ENCODE measurements around the gene UBL3. TPM values are rescaled to one million over a fixed set of nuclear protein-coding genes. Genes with fewer than 3 reads are reported as not detected.

UBL3 gene
- total and polyA plus RNA-seq, 10 of the 15 experiments (the other 5 are each of a cell fraction or from before 2014, with no cell fraction given) = 5.5 to 13.7 (median 10.6) TPM

- TF ChIP-seq ZBTB40 (IDR thresholded peaks at IDR 0.05; ENCODE audit: borderline replicate concordance) (no peak), ZBTB33 (IDR thresholded peaks at IDR 0.05) (no peak)
These were observed 33.6 kb upstream of the UBL3 start (continued) for GRCh38 chr13:29883941-29884518.

- 0% methylated on average over 1 of the region's 1 CpG for WGBS (ENCODE audit: insufficient coverage, insufficient replicate concordance, low lambda C conversion rate, missing lambda C conversion rate)
- FAIRE-seq (no peak), ATAC-seq (no peak), DNase-seq (ENCODE audit: low read depth, low spot score) (no peak)
- TF ChIP-seq RELB (IDR thresholded peaks at IDR 0.05; ENCODE audit: low read depth) (no peak), MYB (IDR thresholded peaks at IDR 0.05; ENCODE audit: borderline replicate concordance, low read depth, low read length) (no peak)
- in situ Hi-C loops (cut with MboI) = no loop called here
- peaks cover 0 to 2% of the 10 kb centered on the region in 2 experiments; a peak in 2 of 4 replicates for H3K27me3 ChIP-seq (replicated peaks in 1 of 2; ENCODE audit: control insufficient read depth in 2 of 2, insufficient read depth in 2 of 2, low read length in 1 of 2)
- no peaks in the 10 kb centered on the region for H4K20me1 ChIP-seq (ENCODE audit: control insufficient read depth, insufficient read depth)
- no peaks in the 10 kb centered on the region for H3K36me3 ChIP-seq (ENCODE audit: control insufficient read depth in 2 of 2, insufficient read depth in 2 of 2, low read length in 1 of 2)
- H3K9ac ChIP-seq (ENCODE audit: control insufficient read depth, insufficient read depth, low read length) = no peak overlapping the region
- no peak overlapping the region for H3K4me2 ChIP-seq (ENCODE audit: control insufficient read depth, insufficient read depth)
- SMC1A ChIA-PET (ENCODE audit: uncharacterized antibody, unreplicated experiment) = no interaction called here
- H2AFZ ChIP-seq (ENCODE audit: control insufficient read depth, low read depth, low read length) = no peak overlapping the region
- RAD21 ChIA-PET (ENCODE audit: unreplicated experiment) = no interaction called here
- POLR2A ChIA-PET = no interaction called here
- intact Hi-C loops (cut with micrococcal nuclease; ENCODE audit: unreplicated experiment) = no loop called here
- no peak overlapping the region for H3K27ac ChIP-seq (ENCODE audit: control insufficient read depth, insufficient read depth)
- H3K9me3 ChIP-seq (replicated peaks; ENCODE audit: control insufficient read depth, insufficient read depth, low read length) = no peaks in the 10 kb centered on the region
- H3K4me1 ChIP-seq (ENCODE audit: control insufficient read depth, insufficient read depth, low read length) = no peaks in the 10 kb centered on the region
- H3K4me3 ChIP-seq = no peak overlapping the region
- no peaks in the 10 kb centered on the region for H3K79me2 ChIP-seq (ENCODE audit: control insufficient read depth, insufficient read depth, low read length)
- CTCF ChIA-PET = interaction anchor here (1.1 kb wide), 1 partner anchor 233 kb away, joined by 4 read pairs; no protein-coding TSS in a partner anchor
- BruUV-seq (replicated peaks) = no TSS peak
These were observed 31.7 kb upstream of the UBL3 start for GRCh38 chr13:29882076-29882475.
